ENCODE data around the gene CDH7. TPM values are rescaled to one million over a fixed set of nuclear protein-coding genes. Genes with fewer than 3 reads are reported as not detected.

CDH7 gene
- total RNA-seq, 4 donors from 2014 or later: 0.04 TPM; not detected in 3

DNA sequence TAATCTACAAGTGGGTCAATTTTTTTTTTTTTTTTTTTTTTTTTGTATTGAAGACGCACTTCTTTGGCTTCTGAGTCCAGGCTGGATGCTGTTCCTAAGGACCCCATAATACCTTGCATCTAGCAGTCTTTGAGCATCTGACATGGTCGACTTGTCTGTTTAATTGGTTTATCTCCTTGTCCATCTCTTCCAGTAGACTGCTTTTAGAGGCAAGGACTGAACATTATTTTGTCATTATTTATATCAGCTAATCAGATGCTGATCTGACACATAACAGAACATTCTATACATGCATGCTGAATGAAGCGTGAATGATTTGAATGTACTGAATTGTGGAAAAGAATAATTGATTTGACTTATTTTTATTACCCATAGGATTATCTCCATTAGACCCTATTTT lies 118.7 kb downstream of the CDH7 start:
- no peak overlapping the region for H3K27ac ChIP-seq
- no peak overlapping the region for H3K4me3 ChIP-seq
- TF ChIP-seq CTCF (IDR thresholded peaks at IDR 0.05): no peak
- no peak for TF ChIP-seq POLR2A (IDR thresholded peaks at IDR 0.05)
- TF ChIP-seq EP300 (IDR thresholded peaks at IDR 0.05): no peak
- no peak for TF ChIP-seq POLR2AphosphoS5 (IDR thresholded peaks at IDR 0.05)
- H3K9me3 ChIP-seq: no peaks in the 10 kb centered on the region
- no peak for ATAC-seq
- no peaks in the 10 kb centered on the region for H3K36me3 ChIP-seq
- no peaks in the 10 kb centered on the region for H3K4me1 ChIP-seq
- no peaks in the 10 kb centered on the region for H3K27me3 ChIP-seq
- WGBS, 2 donors (ENCODE audit: low coverage in 1 of 2): 0 to 39% methylated on average over 1 to 2 of the region's 3 CpGs

GRCh38 chr18:65876310-65876709 lies 125.5 kb downstream of the CDH7 start:
- no peak overlapping the region for H3K4me3 ChIP-seq
- no peaks in the 10 kb centered on the region for H3K36me3 ChIP-seq
- 64 to 79% methylated on average over 3 of the region's 3 CpGs for WGBS, 2 donors (ENCODE audit: low coverage in 1 of 2)
- no peaks in the 10 kb centered on the region for H3K9me3 ChIP-seq
- no peaks in the 10 kb centered on the region for H3K27me3 ChIP-seq
- TF ChIP-seq POLR2A (IDR thresholded peaks at IDR 0.05): no peak
- no peak for TF ChIP-seq CTCF (IDR thresholded peaks at IDR 0.05)
- TF ChIP-seq EP300 (IDR thresholded peaks at IDR 0.05): no peak
- no peak for TF ChIP-seq POLR2AphosphoS5 (IDR thresholded peaks at IDR 0.05)
- H3K27ac ChIP-seq: no peak overlapping the region
- no peaks in the 10 kb centered on the region for H3K4me1 ChIP-seq
- no peak for ATAC-seq

GRCh38 chr18:65897292-65897691 lies 146.5 kb downstream of the CDH7 start:
- ATAC-seq: no peak
- peaks cover 5% of the 10 kb centered on the region for H3K27me3 ChIP-seq
- no peaks in the 10 kb centered on the region for H3K36me3 ChIP-seq
- no peak overlapping the region for H3K4me3 ChIP-seq
- WGBS, 2 donors (ENCODE audit: low coverage in 1 of 2): 90 to 100% methylated on average over 2 of the region's 3 CpGs
- TF ChIP-seq CTCF (IDR thresholded peaks at IDR 0.05): no peak
- no peak for TF ChIP-seq POLR2A (IDR thresholded peaks at IDR 0.05)
- H3K27ac ChIP-seq: no peak overlapping the region
- no peaks in the 10 kb centered on the region for H3K4me1 ChIP-seq
- no peaks in the 10 kb centered on the region for H3K9me3 ChIP-seq

GRCh38 chr18:65901522-65901921 lies 150.7 kb downstream of the CDH7 start:
- Histone ChIP-seq H3K4me1 (no peaks in the 10 kb centered on the region), H3K4me3 (no peak overlapping the region), H3K9me3 (no peaks in the 10 kb centered on the region), H3K27me3 (no peaks in the 10 kb centered on the region), H3K36me3 (no peaks in the 10 kb centered on the region), H3K27ac (no peak overlapping the region)
- ATAC-seq: no peak
- TF ChIP-seq POLR2AphosphoS5 (IDR thresholded peaks at IDR 0.05) (no peak), EP300 (IDR thresholded peaks at IDR 0.05) (no peak), POLR2A (IDR thresholded peaks at IDR 0.05) (no peak), CTCF (IDR thresholded peaks at IDR 0.05) (no peak)
- 86 to 89% methylated on average over 1 of the region's 1 CpG for WGBS, 2 donors (ENCODE audit: low coverage in 1 of 2)

DNA sequence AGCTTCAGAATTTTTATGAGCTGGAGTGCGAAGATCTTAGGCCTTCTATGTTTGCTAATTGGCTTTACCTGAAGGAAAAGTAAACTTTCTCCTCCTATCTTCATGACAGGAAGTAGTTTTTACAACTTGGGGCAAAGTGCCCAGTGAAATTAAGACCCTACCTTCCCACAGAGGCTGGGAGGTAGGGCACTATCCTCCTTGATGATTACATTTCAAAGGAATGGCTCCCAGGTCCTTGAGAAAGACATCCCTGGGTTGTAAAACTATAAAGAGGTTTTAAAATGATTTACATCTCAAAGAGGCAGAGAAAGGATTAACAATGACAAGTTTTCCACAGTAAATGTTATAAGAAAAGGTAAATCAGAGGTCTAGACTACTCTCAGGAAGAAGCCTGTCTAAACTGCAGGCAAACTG lies 155.8 kb downstream of the CDH7 start:
- Histone ChIP-seq H3K27ac (no peak overlapping the region), H3K27me3 (no peaks in the 10 kb centered on the region), H3K9me3 (no peaks in the 10 kb centered on the region), H3K4me1 (no peaks in the 10 kb centered on the region), H3K4me3 (no peak overlapping the region), H3K36me3 (no peaks in the 10 kb centered on the region)
- ATAC-seq: no peak
- 79 to 94% methylated on average over 1 of the region's 1 CpG for WGBS, 2 donors (ENCODE audit: low coverage in 1 of 2)
- TF ChIP-seq EP300 (IDR thresholded peaks at IDR 0.05) (no peak), POLR2AphosphoS5 (IDR thresholded peaks at IDR 0.05) (no peak)

Data from gastroesophageal sphincter (tissue), 4 donors.